ENCODE measurements around the gene CHST8.
"Not testable (repeated sequence)": the region's sequence is repeated elsewhere in the genome, so short reads cannot be mapped to it uniquely, and the experiment has no call there.

The CHST8 gene

GRCh38 chr19:33689868-33690267, 68.1 kb downstream of the CHST8 start:
- DNase-seq (ENCODE audit: low spot score) = no peak

GRCh38 chr19:33690378-33691029, 68.8 kb downstream of the CHST8 start:
- no peak for DNase-seq (ENCODE audit: low spot score)

DNA sequence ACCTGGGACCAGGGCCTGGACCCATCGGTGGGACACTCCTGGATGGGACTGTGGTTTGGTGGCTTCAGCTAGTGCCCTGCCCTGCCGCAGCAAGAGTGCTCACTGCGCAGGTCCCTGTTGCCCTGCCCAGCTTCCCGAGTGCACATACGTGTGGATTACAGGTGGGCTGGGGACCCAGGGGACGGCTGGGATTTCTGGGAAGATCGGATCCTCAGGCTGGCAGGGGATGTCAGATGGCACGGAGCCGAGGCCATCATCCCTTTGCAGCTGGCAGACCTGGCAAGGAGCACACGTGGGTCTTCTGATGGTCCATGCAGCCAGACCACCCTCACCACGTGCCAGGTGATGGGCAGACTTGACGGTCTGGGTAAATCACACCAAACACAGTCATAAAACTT, 69.3 kb downstream of the CHST8 start:
- DNase-seq (ENCODE audit: low spot score) = no peak

DNA sequence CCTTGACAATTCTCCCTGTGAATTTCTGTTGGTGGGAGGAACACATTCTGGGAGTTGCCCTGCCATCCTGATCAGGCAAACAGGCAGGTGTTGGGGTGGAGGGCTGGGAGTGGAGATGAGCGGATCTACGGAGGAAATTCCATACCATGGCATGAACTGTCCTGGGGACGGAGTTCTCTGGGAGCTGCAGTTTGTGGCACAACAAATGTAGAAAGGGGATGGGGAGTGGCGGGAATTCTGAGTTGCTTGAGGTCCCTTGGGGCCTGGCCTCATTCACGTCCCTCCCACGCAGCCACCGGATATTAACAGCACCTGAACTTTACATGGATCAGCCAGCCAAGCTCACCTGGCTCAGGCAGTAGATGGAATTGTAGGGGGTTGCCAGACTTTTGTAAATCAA, 70.0 kb downstream of the CHST8 start:
- no peak for DNase-seq (ENCODE audit: low spot score)

- no peak for DNase-seq (ENCODE audit: low spot score)
Measured at GRCh38 chr19:33693678-33694077, 71.9 kb downstream of the CHST8 start.

DNA sequence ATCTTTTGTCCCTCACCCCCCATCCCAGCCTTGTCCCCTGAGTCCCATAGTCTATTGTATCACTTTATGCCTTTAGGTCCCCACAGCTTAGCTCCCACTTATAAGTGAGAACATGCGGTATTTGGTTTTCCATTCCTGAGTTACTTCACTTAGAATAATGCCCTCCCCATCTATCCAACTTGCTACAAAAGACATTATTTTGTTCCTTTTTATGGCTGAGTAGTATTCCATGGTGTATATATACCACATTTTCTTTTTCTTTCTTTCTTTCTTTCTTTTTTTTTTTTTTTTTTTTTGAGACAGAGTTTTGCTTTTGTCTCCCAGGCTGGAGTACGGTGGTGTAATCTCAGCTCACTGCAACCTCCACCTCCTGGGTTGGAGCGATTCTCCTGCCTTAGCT, 73.8 kb downstream of the CHST8 start:
- not testable (repeated sequence) for DNase-seq (ENCODE audit: low spot score)

GRCh38 chr19:33697766-33698165, 76.0 kb downstream of the CHST8 start:
- DNase-seq (ENCODE audit: low spot score) = no peak

DNA sequence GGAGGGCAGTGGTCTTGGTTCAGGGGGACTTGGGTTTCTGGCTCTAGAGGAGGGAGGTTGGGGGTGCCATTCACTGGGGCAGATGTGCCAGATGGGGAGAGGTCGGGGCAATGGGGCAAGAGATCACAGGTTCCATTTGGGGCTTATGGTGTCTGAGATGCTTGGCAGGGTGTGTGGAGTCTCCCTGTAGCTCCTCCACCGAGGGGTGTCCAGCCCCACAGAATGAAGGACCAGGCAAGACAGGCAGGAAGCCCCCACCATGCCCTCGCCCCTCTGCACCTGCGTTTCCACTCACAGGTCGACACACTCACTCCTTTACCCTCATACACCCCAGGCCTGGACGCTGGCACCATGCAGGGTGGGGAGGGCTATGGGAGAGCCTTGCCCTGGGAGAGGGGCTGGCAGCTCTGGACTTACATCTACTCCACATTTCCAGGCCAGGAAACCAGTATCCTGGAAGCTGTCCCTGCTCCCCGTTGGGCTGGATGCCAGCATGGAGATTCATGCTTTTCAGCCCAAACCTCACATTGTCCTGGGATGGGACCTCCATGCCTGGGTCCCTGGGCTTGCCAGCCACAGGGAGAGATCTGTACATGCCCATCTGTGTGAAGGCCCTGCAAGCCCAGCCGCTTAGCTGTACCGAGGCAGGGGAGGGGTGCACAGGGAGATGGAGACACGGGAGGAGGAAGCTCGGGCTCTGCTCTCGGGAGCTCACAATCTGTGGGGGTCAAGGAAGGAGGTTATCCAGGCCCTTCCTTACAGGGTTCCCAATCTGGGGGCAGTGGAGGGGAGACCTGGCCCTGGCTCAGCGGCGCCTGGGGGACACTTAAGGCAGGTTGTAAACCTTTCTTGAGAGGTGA, 77.1 kb downstream of the CHST8 start:
- no peak for DNase-seq (ENCODE audit: low spot score)

GRCh38 chr19:33699754-33700407, 78.1 kb downstream of the CHST8 start:
- no peak for DNase-seq (ENCODE audit: low spot score)

GRCh38 chr19:33700408-33701013, 78.8 kb downstream of the CHST8 start:
- no peak for DNase-seq (ENCODE audit: low spot score)

- no peak for DNase-seq (ENCODE audit: low spot score)
Measured at GRCh38 chr19:33701565-33701964, 79.8 kb downstream of the CHST8 start.

DNA sequence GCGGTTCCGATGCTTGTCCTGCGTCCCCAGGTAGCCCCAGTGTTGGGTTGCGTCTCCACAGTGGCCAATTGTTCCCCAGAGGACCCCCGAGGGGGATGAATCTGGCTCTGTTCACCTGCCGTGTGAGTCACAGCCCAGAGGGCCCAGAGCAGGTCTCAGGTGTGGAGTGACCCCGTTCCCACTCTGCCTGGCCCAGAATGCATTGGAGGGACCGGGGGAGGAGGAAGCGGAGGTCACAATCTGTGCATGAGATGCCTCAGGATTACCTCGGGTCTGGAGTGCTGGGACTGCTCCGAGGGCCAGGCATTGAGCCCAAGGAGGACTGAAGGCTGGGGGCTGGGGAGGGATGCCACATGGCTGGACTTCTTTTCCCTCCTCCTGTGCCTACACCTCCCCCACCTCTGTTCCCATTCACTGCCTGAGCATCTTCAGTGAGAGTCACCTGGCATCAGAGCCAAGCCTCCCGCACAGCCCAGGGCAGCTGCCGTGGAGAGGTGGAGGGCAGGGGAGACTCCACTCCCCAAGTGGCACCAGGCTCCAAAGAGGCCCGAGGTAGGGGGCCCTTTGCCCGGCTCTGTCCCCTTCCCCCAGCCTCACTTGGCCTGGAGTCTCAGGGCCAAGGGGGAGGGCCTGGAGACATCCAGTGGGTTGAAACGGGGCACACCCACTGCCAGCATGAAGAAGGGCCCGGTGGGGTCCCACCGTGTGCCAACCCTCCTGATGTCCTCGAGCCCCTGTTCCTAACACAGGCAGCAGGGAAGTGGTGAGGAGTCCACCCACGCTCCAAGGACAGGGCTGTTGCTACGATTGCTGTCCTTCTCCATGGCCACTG, 81.1 kb downstream of the CHST8 start:
- no peak for DNase-seq (ENCODE audit: low spot score)

GRCh38 chr19:33703438-33703750, 81.6 kb downstream of the CHST8 start:
- no peak for DNase-seq (ENCODE audit: low spot score)

- no peak for DNase-seq (ENCODE audit: low spot score)
Measured at GRCh38 chr19:33703821-33704220, 82.1 kb downstream of the CHST8 start.

DNA sequence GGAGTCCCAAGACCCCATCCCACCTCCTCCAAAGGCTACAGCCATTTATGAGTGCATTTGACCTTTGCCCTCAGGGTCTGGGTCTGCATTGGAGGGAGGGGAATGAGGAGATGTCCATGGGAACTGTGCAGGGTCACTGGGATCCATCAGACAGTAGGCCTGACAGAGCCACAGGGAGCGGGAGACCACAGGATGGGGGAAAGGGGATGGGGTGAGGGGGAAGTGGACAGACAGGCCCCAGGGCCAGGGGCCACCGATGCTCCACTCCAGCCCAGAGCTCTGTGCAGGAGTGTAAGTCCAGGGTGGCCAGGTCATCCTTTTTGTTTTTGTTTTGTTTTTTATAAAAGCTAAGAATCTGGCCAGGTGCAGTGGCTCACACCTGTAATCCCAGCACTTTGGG, 82.5 kb downstream of the CHST8 start:
- DNase-seq (ENCODE audit: low spot score) = no peak

DNA sequence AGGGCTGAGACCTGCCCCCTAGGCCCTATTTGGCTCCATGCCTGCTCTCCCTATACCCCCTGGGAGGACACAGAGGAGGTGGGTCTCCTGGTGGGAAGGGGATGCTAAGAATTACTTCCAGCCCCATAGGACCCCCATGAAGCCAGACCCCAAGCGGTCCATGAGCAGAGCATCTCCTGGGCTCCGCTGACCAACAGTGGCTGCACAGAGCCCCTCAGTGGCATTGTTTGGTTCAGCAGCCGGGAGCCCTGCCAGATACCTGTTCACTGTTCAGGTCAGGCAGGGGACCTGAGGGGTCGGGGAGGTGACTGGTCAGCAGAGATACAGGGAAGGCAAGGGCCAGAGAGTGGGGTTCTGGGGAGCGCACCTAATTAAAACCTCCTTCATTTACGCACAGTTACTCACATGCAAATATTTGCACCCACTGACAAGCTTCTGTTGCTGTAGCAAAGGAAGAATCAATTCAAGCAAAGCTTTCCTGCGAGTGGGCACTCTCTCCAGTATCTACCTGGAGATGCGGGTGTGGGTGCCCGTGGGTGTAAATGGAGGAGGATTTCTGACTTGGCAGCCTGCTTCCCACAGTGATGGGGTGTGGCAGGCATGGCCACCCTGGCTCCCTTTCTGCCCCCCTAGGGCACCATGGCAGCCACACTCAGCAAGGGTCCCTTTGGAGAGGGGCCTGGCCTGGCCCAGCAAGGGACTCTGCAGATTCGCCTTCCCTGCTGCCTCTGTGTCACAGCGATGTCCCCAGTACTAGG, 83.5 kb downstream of the CHST8 start:
- DNase-seq (ENCODE audit: low spot score) = no peak

DNA sequence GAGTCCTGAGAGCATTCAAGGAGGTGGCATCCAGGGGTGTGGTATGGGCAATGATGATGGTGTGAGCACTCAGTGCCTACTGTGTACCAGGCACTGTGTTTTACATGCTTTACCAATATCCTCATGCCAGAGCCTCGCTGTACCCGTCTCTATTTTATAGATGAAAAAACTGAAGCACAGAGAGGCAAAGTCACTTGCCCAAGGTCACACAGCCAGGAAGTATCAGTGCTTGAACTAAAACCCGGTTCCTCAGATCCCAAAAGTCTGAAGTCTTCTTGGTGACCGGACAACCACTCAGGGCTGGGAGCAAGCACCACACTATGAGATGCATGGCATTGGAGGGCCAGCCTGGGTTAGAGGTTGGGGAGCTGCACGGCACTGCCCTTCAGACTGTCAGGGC, 84.1 kb downstream of the CHST8 start:
- no peak for DNase-seq (ENCODE audit: low spot score)

GRCh38 chr19:33706631-33707030, 84.9 kb downstream of the CHST8 start:
- DNase-seq (ENCODE audit: low spot score) = no peak

DNA sequence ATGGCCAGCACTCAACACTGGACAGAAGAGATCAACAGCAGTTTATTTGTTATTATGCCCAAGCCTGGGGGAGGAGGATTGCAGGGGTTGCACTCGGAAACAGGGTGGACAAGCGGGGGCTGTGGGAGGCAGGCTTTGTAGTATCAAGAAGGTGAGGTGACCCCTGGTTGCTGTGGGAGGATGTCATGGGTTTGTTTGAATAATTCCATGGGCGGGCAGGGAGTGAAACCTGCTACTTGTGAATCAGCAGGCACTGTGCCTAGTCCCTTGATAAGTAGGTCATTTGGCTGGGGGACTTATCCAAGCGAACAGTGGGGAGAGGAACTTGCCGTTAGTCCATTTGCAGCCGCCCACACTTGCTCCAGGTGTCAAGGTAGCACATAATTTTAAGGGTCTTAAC, 90.5 kb downstream of the CHST8 start:
- no peak for DNase-seq (ENCODE audit: low spot score)

DNA sequence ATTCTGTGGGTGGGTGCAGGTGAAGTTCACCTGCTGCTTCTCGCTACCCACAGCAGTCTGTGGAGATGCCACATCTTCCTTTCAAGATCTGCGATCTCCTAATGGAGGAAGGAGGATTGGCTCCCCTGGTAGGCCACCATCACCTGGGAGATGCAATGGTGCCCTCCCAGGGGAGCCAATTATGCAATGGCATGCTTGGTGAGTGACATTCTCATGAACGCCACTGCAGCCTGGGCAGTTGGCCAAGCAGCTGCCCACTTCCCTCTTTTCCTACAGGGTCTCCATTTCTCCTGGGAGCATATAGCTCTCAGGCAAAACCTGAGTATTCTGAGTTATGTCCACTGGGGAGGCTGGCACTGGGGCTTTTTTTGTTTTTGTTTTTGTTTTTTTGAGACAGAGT, 91.4 kb downstream of the CHST8 start:
- no peak for DNase-seq (ENCODE audit: low spot score)

GRCh38 chr19:33714149-33714548, 92.4 kb downstream of the CHST8 start:
- no peak for DNase-seq (ENCODE audit: low spot score)
